Measurements from ENCODE around the gene COX7A2.

Gene COX7A2

GRCh38 chr6:75243333-75244062 lies at the start of gene COX7A2:
Gene COX7A2 (minus strand): TSS chr6:75243801. CDS start chr6:75243734, 67 bp downstream.
- DNase-seq (ENCODE audit: low read depth in 3 of 3): peak; percentile 68 to 80 (median 80)

- DNase-seq (ENCODE audit: low read depth in 3 of 3): no peak
Measured at GRCh38 chr6:75292555-75292954, 49.0 kb upstream of the COX7A2 start.

GRCh38 chr6:75291744-75292143 lies 48.1 kb upstream of the COX7A2 start:
- no peak for DNase-seq (ENCODE audit: low read depth in 3 of 3)

GRCh38 chr6:75291331-75291730 lies 47.7 kb upstream of the COX7A2 start:
- no peak for DNase-seq (ENCODE audit: low read depth in 3 of 3)

GRCh38 chr6:75290136-75290945 lies 46.7 kb upstream of the COX7A2 start:
- no peak for DNase-seq (ENCODE audit: low read depth in 3 of 3)

GRCh38 chr6:75288023-75288422 lies 44.4 kb upstream of the COX7A2 start:
- no peak for DNase-seq (ENCODE audit: low read depth in 3 of 3)

- DNase-seq (ENCODE audit: low read depth in 3 of 3): no peak
Measured at GRCh38 chr6:75287424-75287823, 43.8 kb upstream of the COX7A2 start.

- no peak for DNase-seq (ENCODE audit: low read depth in 3 of 3)
Measured at GRCh38 chr6:75286955-75287354, 43.4 kb upstream of the COX7A2 start.

- DNase-seq (ENCODE audit: low read depth in 3 of 3): no peak
Measured at GRCh38 chr6:75285283-75285639, 41.7 kb upstream of the COX7A2 start.

- peak; percentile 91 to 95 (median 94) for DNase-seq (ENCODE audit: low read depth in 3 of 3)
Measured at GRCh38 chr6:75284632-75285282, 41.2 kb upstream of the COX7A2 start, which contains the start of gene TMEM30A. Gene TMEM30A (minus strand): TSS chr6:75284792. CDS start chr6:75284638, 154 bp downstream.

GRCh38 chr6:75283907-75284631 lies 40.5 kb upstream of the COX7A2 start:
- DNase-seq (ENCODE audit: low read depth in 3 of 3): peak in 1 of 3 experiments; percentile 7

- no peak for DNase-seq (ENCODE audit: low read depth in 3 of 3)
Measured at GRCh38 chr6:75282706-75283105, 39.1 kb upstream of the COX7A2 start.

GRCh38 chr6:75281653-75282052 lies 38.1 kb upstream of the COX7A2 start:
- DNase-seq (ENCODE audit: low read depth in 3 of 3): no peak

- DNase-seq (ENCODE audit: low read depth in 3 of 3): no peak
Measured at GRCh38 chr6:75280131-75280855, 36.7 kb upstream of the COX7A2 start.

- DNase-seq (ENCODE audit: low read depth in 3 of 3): no peak
Measured at GRCh38 chr6:75279418-75279817, 35.8 kb upstream of the COX7A2 start.

GRCh38 chr6:75278474-75279077 lies 35.0 kb upstream of the COX7A2 start:
- DNase-seq (ENCODE audit: low read depth in 3 of 3): no peak

- no peak for DNase-seq (ENCODE audit: low read depth in 3 of 3)
Measured at GRCh38 chr6:75275067-75275466, 31.5 kb upstream of the COX7A2 start.

- DNase-seq (ENCODE audit: low read depth in 3 of 3): no peak
Measured at GRCh38 chr6:75273009-75273408, 29.4 kb upstream of the COX7A2 start.

- DNase-seq (ENCODE audit: low read depth in 3 of 3): no peak
Measured at GRCh38 chr6:75272145-75272840, 28.7 kb upstream of the COX7A2 start.

GRCh38 chr6:75268988-75269354 lies 25.4 kb upstream of the COX7A2 start:
- DNase-seq (ENCODE audit: low read depth in 3 of 3): no peak
